Activated T-cell treated with anti-CD3 and anti-CD28 coated beads, Interleukin-2, amount 50 U/mL, for 24 hours (primary cell): ENCODE measurements around the gene DNAH1.

Experiments used
- DNase-seq: peaks from one replicate; pipeline ENCODE4 v3.0.0-alpha.2; 2020
- H3K27ac Mint-ChIP-seq: 2 replicates; pipeline ENCODE4 v1.8.0; 2020; ENCODE audit warnings: mild to moderate bottlenecking, mixed read lengths
- H3K27me3 Mint-ChIP-seq: 2 replicates; pipeline ENCODE4 v1.8.0; 2020; ENCODE audit warnings: mixed read lengths
- H3K36me3 Mint-ChIP-seq: 2 replicates; pipeline ENCODE4 v1.8.0; 2020; ENCODE audit warnings: low read depth, mixed read lengths
- H3K4me1 Mint-ChIP-seq: 2 replicates; pipeline ENCODE4 v1.8.0; 2020; ENCODE audit warnings: low read depth, mixed read lengths
- H3K4me3 Mint-ChIP-seq: 2 replicates; pipeline ENCODE4 v1.8.0; 2020; ENCODE audit warnings: mild to moderate bottlenecking, moderate library complexity, mixed read lengths
- H3K9me3 Mint-ChIP-seq: 2 replicates; pipeline ENCODE4 v1.8.0; 2020; ENCODE audit warnings: mixed read lengths

Gene DNAH1

DNA sequence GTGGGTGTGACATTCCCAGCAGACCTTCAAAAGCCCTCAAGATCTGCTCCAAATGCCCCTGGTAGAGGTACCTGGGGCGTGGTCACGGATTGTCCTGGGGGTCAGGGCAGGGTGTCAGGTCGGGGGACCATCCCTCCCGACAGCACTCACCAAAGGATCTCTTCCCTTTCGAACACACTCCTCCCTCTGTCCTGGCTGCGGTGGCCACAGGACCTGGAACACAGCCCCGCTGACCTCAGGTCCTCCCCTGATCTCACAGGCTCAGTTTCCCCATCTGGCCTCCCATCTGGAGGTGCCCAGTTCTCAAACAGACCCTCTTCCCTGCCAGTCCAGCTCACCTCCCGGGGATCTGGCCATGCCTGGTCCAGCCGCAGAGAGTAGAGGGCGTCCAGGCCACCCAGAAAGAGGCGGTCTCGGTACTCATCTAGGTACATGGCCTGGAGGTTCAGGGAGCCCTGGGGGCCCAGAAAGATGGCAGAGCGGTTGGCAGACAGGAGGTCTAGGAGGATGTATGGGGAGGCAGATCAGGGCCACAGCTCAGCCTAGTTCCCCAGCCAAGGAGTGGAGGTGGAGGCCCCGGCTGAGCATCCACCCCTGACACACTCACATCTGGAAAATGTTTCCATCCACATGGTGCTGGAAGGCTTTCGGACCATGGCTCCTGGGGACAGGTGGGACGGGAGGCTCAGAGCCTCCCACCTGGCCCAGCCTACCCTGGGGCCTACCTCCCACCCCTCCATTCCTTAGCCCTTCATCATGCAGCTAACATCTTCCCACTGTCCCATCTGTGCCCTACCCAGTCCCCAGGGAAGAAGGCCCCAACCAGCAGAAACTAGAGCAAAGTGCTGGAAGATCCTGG is 126.5 kb downstream of the DNAH1 start:
- no peak overlapping the region for H3K27ac Mint-ChIP-seq
- H3K9me3 Mint-ChIP-seq = no peaks in the 10 kb centered on the region
- peaks cover 7% of the 10 kb centered on the region for H3K4me1 Mint-ChIP-seq
- H3K4me3 Mint-ChIP-seq = no peak overlapping the region
- no peak for DNase-seq
- H3K27me3 Mint-ChIP-seq = no peaks in the 10 kb centered on the region
- H3K36me3 Mint-ChIP-seq = no peaks in the 10 kb centered on the region

DNA sequence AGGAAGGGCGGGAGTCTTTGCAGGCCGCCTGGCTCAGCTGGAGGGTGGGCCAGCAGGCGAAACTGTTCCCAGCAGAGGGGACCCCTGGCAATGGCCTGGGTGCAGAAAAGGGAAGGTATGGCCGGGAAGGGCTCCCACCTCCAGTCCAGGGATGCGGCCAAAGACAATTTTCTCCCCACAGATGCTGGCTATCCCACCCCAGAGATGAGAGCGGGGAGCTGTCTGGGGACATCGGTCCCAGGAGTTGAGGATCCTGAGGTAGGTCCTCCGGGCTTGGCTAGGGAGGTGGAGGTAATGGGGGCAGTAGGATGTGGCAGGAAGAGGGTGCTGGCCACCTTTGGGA is 127.1 kb downstream of the DNAH1 start:
- H3K36me3 Mint-ChIP-seq = no peaks in the 10 kb centered on the region
- H3K4me3 Mint-ChIP-seq = no peak overlapping the region
- no peaks in the 10 kb centered on the region for H3K27me3 Mint-ChIP-seq
- DNase-seq = no peak
- H3K9me3 Mint-ChIP-seq = no peaks in the 10 kb centered on the region
- H3K27ac Mint-ChIP-seq = no peak overlapping the region
- peaks cover 7% of the 10 kb centered on the region for H3K4me1 Mint-ChIP-seq

DNA sequence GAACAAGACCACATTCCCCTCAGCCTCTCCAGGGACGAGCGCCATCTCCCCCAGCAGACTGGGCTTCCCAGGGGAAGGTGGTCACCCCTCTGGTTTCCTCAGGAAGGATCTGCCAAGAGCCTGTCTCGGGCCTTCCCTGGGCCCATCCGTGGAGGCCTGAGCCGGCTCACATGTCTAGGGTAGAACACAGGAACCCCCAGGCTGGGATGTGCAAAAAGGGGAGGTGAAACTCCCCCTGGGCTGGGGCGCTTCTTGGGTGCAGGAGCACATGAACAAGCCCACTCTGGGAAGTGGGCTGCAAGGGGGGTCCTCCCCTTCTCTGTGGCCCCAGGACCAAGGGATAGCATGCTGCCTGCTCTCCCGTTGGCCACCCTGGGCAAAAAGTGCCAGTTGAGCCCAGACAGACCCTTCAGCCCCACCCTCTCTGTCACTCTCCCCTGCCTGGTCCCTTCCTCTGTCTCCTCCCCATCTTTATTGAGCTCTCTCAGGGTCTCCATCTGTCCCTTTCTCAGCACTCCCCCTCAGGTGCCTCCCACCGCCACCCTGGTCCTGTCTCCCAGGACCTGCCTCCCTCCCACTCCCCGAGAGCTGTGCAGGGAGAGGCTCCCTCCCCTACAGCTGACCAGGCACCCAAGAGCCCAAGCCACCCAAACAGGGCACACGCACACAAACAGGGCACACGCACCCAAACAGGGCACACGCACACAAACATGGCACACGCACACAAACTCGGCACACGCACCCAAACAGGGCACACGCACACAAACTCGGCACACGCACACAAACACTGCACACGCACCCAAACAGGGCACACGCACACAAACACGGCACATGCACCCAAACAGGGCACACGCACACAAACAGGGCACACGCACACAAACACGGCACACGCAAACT is 127.9 kb downstream of the DNAH1 start:
- Mint-ChIP-seq H3K4me1 (peaks cover 7% of the 10 kb centered on the region), H3K4me3 (no peak overlapping the region), H3K36me3 (no peaks in the 10 kb centered on the region), H3K27ac (no peak overlapping the region), H3K9me3 (no peaks in the 10 kb centered on the region), H3K27me3 (no peaks in the 10 kb centered on the region)
- DNase-seq = no peak

DNA sequence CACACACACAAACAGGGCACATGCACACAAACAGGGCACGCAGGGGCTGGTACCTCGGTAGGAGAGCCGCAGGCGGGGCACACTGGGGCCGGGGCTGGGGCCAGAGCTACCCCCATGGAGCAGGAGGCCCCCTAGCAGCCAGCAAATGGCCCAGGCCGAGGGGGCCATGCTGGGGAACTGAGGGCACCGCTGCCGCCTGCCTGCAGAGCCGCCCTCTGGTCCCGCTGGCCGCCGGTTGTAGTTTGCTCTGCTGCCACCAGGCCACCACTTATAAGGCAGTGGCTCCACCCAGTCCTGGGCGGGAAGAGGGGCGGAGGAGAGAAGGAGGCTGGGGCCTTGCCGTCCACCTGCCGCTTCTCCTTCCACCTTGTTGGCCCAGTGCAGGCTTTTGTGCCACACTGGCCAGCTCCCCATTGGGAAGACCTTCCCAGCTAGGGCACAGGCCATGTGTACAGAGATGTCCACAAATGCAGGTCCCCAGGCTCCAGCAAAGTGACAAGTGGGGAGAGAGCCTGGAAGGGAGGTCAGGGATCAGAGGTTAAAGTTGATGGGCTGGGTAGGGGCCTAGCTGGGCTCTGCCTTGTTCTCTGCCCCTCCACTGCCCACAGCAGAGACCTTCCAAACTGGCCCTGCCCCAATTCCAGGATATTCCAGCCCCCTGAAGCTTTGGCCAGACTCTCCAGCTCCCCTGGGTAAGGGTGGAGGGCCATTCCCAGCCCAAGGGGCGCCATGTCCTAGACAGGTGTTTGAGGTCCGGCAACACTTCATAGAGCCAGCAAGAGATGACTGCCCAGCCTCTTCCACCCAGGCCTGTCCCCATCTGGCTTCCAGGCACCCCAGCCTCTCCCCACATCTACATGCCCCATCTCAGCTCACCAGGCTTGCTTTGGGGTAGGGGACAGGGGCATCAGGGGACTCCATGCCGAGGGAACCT is 129.0 kb downstream of the DNAH1 start, which contains the start of gene SEMA3G:
Gene SEMA3G (minus strand): TSS at position 244 of the 934 bp plus-strand sequence. CDS start 76 bp downstream, at position 168.
- H3K27ac Mint-ChIP-seq = no peak within 1 kb of the TSS
- peak; percentile 81 for DNase-seq
- H3K36me3 Mint-ChIP-seq = no peaks in the 10 kb centered on the region
- no peaks in the 10 kb centered on the region for H3K27me3 Mint-ChIP-seq
- H3K4me3 Mint-ChIP-seq = no peak within 1 kb of the TSS
- no peaks in the 10 kb centered on the region for H3K9me3 Mint-ChIP-seq
- peaks cover 7% of the 10 kb centered on the region for H3K4me1 Mint-ChIP-seq

DNA sequence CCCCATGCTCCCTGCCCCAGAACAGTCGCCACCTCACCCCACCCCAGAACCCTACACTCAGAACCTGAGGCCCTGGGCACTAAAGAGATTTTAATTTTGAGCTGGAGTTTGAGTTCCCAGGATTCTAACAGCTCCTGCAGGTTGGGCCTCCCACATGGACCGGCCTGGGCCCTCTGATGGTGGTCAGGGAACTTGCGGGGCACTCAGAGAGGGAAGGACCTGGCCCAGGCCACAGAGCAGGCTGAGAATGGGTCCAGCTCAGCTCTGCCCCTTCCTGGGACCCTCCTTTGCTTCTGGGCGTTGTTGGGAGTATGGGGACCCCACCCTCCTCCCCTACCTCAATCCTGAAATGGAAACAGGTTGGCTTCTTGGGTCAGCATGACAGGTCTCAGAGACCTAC is 129.9 kb downstream of the DNAH1 start:
- H3K27ac Mint-ChIP-seq = no peak overlapping the region

DNA sequence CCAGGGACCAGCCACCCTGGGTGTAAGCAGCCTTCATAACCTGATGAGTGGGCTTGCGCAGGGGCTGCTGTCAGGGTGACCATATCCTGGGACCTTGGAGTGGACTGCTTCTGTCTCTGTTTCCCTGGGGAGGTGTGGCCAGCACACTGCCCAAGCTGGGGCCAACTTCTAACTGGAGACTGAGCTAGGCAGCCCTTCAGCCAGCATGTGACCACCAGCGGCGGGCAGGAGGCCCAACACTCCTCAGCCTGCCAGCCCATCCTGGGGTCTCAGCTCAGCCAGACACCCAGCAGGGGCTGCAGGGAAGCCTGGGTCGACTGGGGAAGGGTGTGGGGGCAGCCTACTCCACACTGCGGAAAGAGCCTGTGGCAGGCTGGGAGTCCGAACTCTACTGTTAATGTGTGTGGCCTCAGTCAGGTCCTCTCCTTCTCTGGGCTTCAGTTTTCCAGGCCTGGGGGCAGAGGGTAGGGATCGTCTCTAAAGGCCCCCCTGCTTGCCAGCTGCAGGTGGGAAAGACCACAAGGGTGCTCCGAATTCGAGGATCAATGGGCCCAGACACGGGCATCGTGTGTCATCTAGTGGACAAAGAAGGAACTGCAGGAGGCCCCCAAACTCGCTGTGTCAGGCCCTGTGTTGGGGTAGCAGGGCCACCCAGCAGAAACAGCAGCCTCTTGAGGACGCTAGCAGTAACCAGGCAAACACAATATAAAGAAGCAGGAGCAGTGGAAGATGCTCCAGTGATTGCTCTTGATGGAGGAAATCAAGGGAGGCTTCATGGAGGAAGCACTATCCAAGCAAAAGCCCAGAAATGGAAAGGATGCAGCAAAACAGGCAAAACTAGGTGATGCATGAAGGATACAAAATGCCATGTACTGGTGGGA is 130.8 kb downstream of the DNAH1 start:
- peaks cover 7% of the 10 kb centered on the region for H3K4me1 Mint-ChIP-seq
- H3K36me3 Mint-ChIP-seq = no peaks in the 10 kb centered on the region
- no peak overlapping the region for H3K4me3 Mint-ChIP-seq
- no peak overlapping the region for H3K27ac Mint-ChIP-seq
- peak; percentile 82 for DNase-seq
- no peaks in the 10 kb centered on the region for H3K9me3 Mint-ChIP-seq
- no peaks in the 10 kb centered on the region for H3K27me3 Mint-ChIP-seq

More for the DNA sequence above, 129.9 kb downstream of the DNAH1 start:
- Mint-ChIP-seq H3K4me1 (peaks cover 7% of the 10 kb centered on the region), H3K36me3 (no peaks in the 10 kb centered on the region), H3K9me3 (no peaks in the 10 kb centered on the region), H3K4me3 (no peak overlapping the region), H3K27me3 (no peaks in the 10 kb centered on the region)
- no peak for DNase-seq

DNA sequence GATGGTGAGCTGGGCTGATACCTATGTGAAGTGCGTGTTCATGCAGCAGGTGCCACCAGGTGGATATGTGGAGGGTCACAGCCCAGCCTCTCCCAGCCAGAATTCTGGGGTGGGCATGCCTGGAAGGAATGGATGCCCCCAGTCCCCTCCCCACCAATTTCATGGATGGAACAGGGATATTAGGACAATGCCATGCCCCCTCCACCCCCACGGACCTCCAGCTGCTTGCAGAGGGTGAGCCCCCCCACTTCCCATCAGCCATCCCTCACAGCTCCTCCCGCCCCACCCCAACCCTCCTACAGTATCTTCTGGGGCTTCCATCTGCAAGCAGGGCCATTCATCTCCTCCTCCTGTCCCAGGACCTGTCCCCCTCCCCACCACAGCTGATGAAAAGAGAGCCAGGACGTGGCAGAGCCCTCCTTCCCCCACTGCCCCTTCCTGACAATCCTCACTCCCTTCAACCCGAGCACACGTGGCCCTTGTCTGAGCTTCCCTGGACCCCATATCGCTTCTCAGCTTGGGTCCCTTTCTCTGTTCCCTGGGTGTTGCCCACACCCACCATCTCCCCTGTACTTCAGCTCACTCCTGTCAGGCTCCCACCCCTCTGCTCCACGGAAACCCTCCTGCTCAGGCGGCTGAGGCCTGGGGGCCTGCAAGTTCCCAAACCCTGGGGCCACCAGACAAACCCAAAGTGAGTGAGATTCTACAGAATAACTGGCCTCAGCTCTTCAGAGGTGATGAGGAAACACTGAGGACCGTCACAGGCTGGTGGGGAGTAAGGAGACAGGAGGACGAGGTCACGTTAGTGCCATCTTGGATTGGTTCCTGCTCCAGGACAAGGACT is 131.6 kb downstream of the DNAH1 start:
- no peaks in the 10 kb centered on the region for H3K36me3 Mint-ChIP-seq
- no peak for DNase-seq
- H3K4me3 Mint-ChIP-seq = no peak overlapping the region
- peaks cover 7% of the 10 kb centered on the region for H3K4me1 Mint-ChIP-seq
- H3K9me3 Mint-ChIP-seq = no peaks in the 10 kb centered on the region
- H3K27ac Mint-ChIP-seq = no peak overlapping the region
- H3K27me3 Mint-ChIP-seq = no peaks in the 10 kb centered on the region
